ENCODE results near the gene NRXN2.
"Not testable (repeated sequence)": the region's sequence is repeated elsewhere in the genome, so short reads cannot be mapped to it uniquely, and the experiment has no call there.

Gene NRXN2

DNA sequence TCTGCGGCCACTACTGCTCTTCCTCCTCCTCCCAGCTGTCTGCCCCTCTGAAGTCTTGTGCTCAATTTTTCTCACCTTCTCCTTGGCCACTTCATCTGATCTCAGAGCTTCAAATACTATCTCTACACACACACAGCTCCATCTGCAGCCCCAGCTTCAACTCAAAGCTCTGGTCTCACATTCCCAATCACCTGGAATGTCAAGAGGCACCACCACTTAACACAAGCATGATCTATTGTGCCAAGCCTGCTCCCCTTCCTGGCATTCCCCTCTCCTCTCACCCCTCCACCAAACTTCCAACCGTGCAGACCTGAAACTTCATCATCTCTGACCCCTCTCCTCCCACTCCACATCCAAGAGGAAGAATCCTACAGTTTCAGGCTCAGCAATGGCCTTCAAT is 17.5 kb downstream of the NRXN2 start:
- no peak for DNase-seq (ENCODE audit: extremely low read depth in 1 of 2, low read depth in 1 of 2)

DNA sequence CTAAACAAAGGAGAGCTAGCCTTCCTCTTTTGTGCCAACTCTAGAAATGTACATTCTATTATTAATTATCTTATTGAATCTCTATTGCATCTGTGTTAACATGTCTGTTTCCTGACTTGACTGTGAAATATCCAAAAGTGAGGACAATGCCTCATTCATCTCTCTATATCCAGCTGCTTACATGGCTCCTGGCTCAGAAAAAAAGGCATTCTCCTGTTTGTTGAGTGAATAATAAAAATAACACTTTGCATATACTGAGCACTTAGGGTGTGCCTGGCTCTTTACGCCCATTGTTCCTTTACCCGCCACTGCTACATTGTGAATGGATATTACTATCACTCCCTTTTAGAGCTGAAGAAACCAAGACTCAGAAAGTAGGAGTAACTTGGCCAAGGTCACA is 19.9 kb downstream of the NRXN2 start:
- no peak for DNase-seq (ENCODE audit: extremely low read depth in 1 of 2, low read depth in 1 of 2)

DNA sequence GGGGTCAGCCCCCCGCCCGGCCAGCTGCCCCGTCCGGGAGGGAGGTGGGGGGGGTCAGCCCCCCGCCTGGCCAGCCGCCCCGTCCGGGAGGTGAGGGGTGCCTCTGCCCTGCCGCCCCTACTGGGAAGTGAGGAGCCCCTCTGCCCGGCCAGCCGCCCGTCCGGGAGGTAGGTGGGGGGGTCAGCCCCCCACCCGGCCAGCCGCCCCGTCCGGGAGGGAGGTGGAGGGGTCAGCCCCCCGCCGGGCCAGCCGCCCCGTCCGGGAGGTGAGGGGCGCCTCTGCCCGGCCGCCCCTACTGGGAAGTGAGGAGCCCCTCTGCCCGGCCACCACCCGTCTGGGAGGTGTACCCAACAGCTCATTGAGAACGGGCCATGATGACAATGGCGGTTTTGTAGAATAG is 21.0 kb downstream of the NRXN2 start:
- not testable (repeated sequence) for DNase-seq (ENCODE audit: extremely low read depth in 1 of 2, low read depth in 1 of 2)

- DNase-seq (ENCODE audit: extremely low read depth in 1 of 2, low read depth in 1 of 2) = no peak
These were observed 24.6 kb downstream of the NRXN2 start for GRCh38 chr11:64698427-64698826.

DNA sequence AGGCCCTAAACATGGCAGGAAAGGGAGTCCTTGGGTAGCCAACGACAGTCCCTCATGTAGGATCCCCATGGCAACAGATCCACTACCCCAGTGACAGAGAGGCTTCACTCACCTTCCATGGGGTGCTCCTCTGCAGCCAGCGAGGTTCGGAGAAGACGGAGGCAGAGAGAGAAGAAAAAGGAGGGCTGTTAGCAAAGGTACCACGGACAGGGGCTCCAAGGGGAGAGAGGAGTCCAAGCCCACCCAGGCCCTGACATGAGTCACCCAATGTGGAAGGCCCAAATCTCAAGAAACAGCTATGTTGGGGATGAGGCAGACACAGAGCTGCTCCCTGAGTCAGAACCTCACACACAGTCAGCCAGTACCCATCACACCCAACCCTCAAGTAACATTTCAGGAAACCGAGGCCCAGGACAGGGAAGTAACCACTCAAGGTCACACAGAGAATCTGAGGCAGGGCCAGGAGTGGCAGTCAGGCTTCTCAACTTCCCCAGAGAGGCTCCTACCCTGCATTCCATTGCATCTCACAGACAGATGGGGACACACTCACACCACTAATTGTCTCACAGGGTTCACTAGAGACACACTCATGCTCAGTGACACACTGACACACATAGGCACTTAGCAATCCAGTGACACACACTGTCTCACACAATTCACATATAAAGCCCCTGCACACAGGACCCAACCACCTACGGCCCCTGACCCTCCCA is 25.2 kb downstream of the NRXN2 start:
- DNase-seq (ENCODE audit: extremely low read depth in 1 of 2, low read depth in 1 of 2) = no peak

DNA sequence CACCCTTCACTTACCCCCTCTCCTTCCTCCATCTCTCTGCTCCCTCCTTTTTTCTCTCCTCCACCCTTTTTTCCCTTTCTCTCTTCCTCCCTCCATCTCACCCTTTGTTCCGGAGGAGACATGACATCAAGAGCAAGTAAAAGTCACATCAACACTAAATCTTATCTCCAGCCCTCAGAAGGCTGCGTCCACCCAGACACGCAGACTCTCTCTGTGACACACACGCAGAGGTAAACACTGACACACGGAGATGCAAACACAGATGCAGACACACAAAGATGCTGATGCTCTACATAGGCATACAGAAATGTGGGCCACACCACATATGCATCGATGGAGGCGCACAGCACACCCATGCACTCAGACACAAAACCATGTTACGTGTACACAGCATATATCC is 27.0 kb downstream of the NRXN2 start:
- no peak for DNase-seq (ENCODE audit: extremely low read depth in 1 of 2, low read depth in 1 of 2)

DNA sequence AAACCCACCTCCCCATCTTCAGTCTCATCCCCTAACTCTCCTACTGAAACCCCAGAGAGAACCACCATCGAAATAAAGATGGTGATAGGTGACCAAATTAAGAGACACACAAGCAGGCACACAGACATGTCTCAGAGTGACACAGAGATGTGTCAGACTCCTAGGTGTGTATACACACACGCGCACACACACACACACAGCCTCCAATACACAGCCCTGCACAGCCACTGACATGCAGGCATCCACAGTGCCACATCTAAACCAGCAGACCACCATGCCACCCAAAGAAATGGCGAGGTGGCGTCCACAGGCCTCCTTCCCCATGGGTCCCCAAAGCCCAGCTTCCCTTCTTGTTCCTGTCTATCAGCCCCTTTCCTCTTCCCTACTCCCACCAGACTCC is 27.4 kb downstream of the NRXN2 start:
- DNase-seq (ENCODE audit: extremely low read depth in 1 of 2, low read depth in 1 of 2) = no peak

- DNase-seq (ENCODE audit: extremely low read depth in 1 of 2, low read depth in 1 of 2) = no peak
These were observed 28.1 kb downstream of the NRXN2 start for GRCh38 chr11:64694821-64695365.

DNA sequence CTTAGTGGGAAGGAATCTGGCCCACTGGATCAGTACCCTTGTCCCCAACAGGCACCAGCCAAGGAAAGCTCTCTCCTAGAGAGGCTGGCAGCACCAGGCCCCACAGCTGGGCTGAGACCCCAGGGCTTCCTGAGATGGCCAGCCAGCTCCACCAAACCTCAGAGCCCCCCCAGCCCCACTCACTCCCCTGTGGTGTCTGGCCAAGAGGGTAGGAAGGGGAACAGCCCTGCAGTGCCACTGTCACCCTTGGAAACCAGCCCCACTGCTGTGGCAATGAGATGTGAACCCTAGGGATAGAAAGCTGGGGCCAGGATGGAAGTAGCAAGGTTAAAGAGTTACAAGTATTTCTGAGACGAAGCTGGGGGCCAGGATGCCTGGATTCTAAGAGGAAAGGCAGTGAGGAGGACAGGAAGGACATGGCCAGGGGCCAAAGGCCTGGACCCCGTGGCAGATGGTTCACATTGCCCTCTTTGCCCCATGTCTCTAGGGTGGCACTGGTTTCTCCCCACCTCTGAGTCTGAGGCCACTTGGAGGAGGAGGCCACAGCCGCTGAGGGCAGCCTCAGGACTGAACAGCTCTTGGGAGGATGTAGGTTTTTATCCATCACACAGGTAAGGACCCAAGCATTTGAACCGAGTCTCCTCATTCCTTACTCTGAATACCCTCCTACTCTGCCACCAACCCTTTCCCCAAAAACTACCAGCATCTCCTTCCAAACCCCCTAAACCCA is 28.8 kb downstream of the NRXN2 start:
- DNase-seq (ENCODE audit: extremely low read depth in 1 of 2, low read depth in 1 of 2) = no peak

- no peak for DNase-seq (ENCODE audit: extremely low read depth in 1 of 2, low read depth in 1 of 2)
These were observed 30.1 kb downstream of the NRXN2 start for GRCh38 chr11:64692764-64693331.

- DNase-seq (ENCODE audit: extremely low read depth in 1 of 2, low read depth in 1 of 2) = no peak
These were observed 31.5 kb downstream of the NRXN2 start for GRCh38 chr11:64691543-64691942.

DNA sequence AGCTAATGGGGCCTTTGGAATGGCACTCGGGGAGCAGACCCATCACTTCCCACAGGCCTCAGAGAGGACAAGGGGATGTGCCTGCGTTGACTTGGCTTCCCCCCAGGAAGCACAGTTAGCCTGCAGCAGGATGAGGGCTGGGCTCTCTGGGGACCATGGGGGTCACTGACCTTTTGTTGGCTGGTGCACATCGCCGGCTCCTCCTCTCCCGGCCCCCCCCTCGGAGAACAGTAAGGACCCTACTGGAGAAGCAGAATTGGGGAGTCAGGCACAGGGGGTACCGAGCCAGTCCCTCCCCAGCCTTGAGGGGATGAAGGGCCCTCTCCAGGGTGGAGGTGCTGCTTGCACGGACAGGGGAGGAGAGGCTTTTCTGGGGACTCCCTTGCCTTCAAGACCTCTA is 32.8 kb downstream of the NRXN2 start:
- no peak for DNase-seq (ENCODE audit: extremely low read depth in 1 of 2, low read depth in 1 of 2)

DNA sequence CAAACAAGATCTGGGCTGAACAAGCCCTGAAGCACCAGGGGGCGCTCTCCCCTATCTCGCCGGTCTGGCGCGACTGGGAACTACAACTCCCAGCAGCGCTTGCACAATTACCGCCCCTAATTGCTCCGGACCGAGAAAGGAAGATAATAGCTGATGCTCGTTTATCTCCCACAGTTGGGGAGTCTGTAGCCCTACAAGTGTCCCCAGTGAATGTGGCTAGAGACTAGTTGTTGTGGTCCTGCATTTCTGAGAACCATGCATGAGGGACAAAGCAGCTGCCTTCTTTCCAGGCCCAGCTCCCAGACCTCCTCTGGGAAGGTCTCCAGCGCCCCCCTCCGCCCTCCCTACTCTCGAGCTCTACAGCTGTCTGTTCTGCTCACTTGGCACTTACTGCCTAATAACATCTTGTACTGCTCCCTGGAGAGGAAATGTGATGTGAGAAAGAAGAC is 34.4 kb downstream of the NRXN2 start:
- peak; percentile 81 to 90 for DNase-seq (ENCODE audit: extremely low read depth in 1 of 2, low read depth in 1 of 2)

- DNase-seq (ENCODE audit: extremely low read depth in 1 of 2, low read depth in 1 of 2) = no peak
These were observed 35.1 kb downstream of the NRXN2 start for GRCh38 chr11:64687643-64688533.

DNA sequence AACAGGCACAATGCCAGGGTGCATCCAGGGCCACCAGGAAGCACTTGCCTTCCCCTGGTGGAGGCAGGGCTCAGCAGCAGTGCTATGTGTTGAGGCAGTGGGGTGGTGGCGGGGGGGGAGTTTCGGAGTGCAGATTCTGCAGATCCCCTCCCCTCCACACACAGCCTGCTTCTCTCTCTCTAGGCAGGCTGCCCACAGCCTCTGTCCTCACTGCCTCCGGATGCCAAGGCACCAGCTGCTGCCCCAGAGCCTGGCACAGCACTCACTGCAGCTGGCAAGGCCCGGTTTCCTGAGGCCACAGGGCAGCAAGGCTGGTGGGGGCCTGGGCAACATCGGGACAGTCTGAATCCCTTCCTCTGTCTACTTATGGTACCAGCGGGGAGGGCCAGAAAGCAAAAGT is 35.8 kb downstream of the NRXN2 start:
- no peak for DNase-seq (ENCODE audit: extremely low read depth in 1 of 2, low read depth in 1 of 2)

DNA sequence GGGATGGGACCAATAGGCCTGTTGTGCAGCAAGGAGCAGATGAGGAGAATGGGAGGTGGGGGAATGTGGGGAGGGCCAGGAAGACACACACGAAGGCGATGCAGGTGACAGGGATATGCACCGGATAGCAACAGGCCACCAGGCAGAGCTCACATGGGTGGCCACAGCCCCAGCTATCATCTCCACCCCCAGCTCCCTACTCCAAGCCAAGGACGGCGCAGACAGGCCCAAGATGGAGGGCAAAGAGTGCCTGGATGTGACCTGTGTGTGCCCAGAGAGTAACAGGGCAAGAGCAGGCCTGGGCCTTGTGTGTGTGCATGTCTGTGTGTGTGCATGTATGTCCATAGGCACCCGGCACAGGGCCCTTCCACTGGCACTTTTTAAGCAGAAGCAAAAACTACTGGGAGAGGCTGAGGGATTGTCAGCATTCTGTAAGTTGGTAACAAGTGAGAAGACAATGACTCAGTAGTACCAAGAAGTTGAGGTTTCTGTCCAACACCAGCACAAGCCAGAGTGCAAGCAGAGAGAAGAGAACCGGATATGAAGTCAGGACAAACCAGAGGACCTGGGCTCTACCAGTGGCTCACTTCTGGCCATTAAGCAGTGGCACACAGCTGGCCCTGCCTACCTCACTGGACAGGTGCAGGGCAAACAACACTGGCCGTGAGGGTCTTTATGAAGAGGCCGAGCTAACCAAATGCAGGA is 36.4 kb downstream of the NRXN2 start:
- DNase-seq (ENCODE audit: extremely low read depth in 1 of 2, low read depth in 1 of 2) = no peak

- no peak for DNase-seq (ENCODE audit: extremely low read depth in 1 of 2, low read depth in 1 of 2)
These were observed 37.5 kb downstream of the NRXN2 start for GRCh38 chr11:64685536-64685935.

- no peak for DNase-seq (ENCODE audit: extremely low read depth in 1 of 2, low read depth in 1 of 2)
These were observed 38.6 kb downstream of the NRXN2 start for GRCh38 chr11:64684357-64684756.

DNA sequence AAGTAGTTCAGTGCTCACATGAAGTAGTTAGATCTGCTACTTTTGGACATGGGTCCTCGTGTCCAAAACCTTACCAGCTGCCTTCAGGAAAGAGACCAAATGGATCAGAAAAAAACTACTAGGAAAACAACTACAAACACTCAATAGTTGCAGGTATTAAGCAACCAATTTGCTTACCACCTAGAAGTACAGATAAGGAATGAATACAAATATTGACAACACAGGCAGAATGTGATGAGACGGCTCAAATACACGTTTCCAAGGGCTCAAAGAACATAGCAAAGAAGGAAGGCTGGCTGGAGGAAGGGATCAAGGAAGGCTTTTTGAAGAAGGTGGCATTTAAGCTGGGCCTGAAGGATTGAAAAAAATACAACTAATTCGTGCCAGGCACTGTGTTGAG is 41.8 kb downstream of the NRXN2 start:
- DNase-seq (ENCODE audit: extremely low read depth in 1 of 2, low read depth in 1 of 2) = no peak

GRCh38 chr11:64679846-64680245 is 43.2 kb downstream of the NRXN2 start:
- no peak for DNase-seq (ENCODE audit: extremely low read depth in 1 of 2, low read depth in 1 of 2)
